GM23248 (cell line): ENCODE measurements around the gene DYNC2LI1.

Source experiments
- EZH2 ChIP-seq: fragments of 200-600 bp; sonication (generic); IDR thresholded peaks from 2 replicates; pipeline ENCODE4 v1.6.1; 2018; ENCODE audit warnings: antibody characterized with exemption, mild to moderate bottlenecking; ENCODE audit not compliant: insufficient read depth, poor library complexity, severe bottlenecking
- EZH2phosphoT487 ChIP-seq: fragments of 200-600 bp; sonication (generic); IDR thresholded peaks from 2 replicates; pipeline ENCODE4 v1.6.1; 2018; ENCODE audit warnings: antibody characterized with exemption, moderate library complexity, mild to moderate bottlenecking, low read depth; ENCODE audit not compliant: insufficient read depth

- TF ChIP-seq EZH2 (no peak), EZH2phosphoT487 (no peak)
Observed at GRCh38 chr2:43838560-43839267, 64.9 kb downstream of the DYNC2LI1 start, which contains the start of the genes ABCG5 and ABCG8.
